Stimulated activated CD4-positive, alpha-beta T cell treated with anti-CD3 and anti-CD28 coated beads, TNF-alpha, amount 100 ng/mL, for 48 hours (primary cell): Measurements from ENCODE around the gene THTPA.
A peak's percentile ranks its signal among the peaks of the same experiment; 100 is the strongest.
"Not testable (repeated sequence)": the region's sequence is repeated elsewhere in the genome, so short reads cannot be mapped to it uniquely, and the experiment has no call there.

Source experiments
- DNase-seq, 3 donors: peaks; one replicate each; pipeline ENCODE4 v3.0.0-alpha.2; 2020; ENCODE audit warnings: low read depth in 3 of 3

THTPA gene

DNA sequence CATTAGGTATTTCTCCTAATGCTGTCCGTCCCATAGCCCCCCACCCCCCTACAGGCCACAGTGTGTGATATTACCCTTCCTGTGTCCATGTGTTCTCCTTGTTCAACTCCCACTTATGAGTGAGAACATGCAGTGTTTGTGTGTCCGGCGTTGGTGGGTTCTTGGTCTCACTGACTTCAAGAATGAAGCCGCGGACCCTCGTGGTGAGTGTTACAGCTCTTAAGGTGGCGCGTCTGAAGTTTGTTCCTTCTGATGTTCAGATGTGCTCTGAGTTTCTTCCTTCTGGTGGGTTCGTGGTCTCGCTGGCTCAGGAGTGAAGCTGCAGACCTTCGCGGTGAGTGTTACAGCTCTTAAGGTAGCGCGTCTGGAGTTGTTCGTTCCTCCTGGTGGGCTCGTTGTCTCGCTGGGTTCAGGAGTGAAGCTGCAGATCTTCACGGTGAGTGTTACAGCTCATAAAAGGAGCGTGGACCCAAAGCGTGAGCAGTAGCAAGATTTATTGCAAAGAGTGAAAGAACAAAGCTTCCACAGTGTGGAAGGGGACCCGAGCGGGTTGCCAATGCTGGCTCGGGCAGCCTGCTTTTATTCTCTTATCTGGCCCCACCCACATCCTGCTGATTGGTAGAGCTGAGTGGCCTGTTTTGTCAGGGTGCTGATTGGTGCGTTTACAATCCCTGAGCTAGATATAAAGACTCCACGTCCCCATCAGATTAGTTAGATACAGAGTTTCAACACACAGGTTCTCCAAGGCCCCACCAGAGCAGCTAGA lies 27.9 kb downstream of the THTPA start:
- DNase-seq, result not testable (repeated sequence)

DNA sequence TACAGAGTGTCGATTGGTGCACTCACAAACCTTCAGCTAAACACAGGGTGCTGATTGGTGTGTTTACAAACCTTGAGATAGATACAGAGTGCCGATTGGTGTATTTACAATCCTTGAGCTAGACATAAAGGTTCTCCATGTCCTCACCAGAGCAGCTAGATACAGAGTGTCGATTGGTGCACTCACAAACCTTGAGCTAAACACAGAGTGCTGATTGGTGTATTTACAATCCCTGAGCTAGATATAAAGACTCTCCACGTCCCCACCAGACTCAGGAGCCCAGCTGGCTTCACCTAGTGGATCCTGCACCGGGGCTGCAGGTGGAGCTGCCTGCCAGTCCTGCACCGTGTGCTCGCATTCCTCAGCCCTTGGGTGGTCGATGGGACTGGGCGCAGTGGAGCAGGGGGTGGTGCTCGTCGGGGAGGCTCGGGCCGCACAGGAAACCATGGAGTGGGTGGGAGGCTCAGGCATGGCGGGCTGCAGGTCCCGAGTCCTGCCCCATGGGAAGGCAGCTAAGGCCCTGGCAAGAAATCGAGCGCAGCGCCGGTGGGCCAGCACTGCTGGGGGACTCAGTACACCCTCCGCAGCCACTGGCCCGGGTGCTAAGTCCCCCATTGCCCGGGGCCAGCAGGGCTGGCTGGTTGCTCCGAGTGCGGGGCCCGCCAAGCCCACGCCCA lies 28.6 kb downstream of the THTPA start:
- not testable (repeated sequence) for DNase-seq

DNA sequence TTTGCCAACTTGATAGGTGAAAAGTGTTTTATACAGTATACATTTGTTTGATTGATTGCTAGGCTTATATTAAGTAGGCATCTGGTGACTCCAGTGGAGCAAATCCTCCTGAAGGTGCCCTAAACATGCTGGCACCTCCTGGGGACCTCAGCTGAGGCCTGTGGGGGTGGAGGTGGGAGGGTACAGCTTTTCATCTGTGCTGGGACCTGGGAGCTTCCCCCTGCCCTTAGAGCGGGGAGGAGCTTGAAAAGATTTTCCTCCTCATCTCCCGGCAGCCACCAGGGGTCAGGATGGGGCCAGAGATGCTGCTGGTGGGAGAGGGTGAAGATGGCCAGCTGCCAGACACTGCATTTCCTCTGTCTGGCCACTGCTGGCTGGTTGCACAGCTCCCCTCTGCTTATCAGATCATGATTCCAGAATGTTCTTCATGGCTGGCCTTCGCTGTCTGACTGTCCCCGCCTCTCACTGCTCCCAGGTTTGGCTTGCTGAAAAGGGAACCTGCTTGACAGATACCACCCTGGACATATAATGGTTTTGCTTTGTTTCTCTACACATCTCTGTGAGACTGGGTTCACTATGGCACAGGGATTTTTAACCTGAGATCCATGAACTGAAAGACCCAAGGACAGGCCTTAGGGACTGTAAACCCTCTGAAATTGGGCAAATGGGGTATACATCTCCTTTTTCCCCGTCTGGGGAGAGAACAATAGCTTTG lies 33.0 kb downstream of the THTPA start:
- peak; percentile 69 to 73 (median 72) for DNase-seq

DNA sequence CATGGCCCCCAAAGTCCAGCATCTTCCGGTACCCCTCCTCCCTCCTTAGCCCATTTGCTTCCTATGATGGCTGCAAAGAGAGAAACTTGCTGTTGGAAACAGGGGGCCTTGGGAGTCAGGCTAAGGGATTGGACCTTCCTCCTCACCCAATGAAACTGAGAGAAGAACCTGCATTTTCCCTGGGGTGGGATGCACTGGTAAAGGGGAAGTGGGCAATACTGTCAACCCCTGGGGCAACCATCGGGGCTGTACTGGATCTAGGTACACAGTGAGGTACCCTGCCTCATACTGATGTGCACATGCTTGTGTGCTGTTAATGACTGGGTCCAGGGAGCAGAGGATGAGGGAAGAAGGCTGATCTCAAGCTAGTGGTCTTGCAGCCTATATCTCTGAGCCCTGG lies 33.5 kb downstream of the THTPA start:
- DNase-seq, result no peak

DNA sequence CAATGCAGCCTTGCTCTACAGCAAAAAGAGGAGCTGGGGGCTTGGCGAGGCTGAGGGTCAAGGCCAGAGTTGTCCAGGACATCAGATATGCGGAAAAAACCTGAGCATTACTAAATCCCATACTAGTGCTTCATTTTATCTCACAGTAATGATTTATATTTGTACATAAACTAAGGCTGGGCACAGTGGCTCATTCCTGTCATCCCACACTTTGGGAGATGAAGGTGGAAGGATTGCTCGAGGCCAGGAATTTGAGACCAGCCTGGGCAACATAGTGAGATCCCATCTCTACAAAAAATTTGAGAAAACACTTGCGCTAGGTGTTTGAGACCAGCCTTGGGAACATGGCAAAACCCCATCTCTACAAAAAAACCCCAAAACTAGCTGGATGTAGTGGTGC lies 34.1 kb downstream of the THTPA start:
- DNase-seq, result no peak

DNA sequence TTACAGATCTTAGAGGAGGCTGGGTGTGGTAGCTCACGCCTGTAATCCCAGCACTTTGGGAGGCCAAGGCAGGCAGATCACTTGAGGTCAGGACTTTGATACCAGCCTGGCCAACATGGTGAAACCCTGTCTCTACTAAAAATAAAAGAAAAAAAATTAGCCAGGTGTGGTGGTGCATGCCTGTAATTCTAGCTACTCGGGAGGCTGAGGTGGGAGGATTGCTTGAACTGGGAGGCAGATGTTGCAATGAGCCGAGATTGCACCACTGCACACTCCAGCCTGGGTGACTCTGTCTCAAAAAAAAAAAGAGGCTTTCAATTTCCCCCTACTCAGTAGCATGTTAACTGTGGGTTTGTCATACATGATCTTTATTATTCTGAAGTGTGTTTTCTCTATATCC lies 38.1 kb downstream of the THTPA start:
- not testable (repeated sequence) for DNase-seq

DNA sequence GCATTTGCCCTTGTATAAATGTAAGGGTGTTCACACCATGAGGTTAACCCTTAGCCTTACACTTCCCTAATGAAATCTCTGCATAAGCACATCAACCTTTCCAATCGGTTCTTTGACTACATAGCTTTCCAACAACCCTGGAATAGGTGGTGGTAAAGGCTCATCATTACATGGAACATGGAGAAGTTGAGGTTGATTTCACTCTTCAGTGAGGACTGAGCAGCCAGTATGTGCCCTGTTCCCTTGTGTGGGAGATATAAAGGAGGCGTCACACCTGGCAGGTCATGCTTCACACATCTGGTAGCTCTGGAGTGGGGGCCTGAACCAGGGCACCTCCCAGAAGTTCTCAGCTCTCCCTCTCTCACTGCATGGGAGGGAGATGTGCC lies 44.2 kb downstream of the THTPA start:
- DNase-seq, result no peak

DNA sequence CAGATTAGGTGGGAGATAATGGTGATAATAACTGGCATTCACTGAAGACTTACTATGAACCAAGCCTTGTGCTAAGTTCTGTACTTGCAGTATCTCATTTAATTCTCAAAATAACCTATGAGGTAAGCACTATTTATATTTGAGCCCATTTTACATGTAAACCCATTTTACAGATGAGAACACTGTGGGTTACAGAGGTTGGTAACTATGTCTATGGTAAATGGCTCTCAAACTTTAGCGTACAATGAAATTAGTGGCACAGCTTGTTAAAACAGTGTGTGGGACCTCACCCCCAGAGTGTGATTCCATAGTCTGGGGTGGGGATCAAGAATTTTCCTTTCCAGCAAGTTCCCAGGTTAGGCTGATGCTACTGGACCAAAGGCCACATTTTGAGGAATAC lies 44.7 kb downstream of the THTPA start:
- no peak for DNase-seq

DNA sequence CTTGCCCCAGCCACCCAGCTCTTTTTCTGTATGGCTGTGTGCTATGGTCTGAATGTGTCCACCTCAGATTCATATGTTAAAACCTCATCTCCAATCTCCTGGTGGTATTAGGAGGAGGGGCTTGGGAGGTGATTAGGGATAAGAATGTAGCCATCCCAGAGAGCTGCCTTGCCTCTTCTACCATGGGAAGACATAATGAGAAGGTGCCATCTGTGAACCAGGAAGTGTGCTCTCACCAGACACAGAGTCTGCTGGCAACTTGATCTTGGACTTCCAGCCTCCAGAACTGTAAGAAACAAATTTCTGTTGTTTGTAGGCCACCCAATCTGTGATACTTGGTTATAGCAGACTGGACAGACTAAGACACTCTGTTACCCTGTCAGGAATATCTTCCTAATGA lies 45.4 kb downstream of the THTPA start:
- DNase-seq, result no peak

DNA sequence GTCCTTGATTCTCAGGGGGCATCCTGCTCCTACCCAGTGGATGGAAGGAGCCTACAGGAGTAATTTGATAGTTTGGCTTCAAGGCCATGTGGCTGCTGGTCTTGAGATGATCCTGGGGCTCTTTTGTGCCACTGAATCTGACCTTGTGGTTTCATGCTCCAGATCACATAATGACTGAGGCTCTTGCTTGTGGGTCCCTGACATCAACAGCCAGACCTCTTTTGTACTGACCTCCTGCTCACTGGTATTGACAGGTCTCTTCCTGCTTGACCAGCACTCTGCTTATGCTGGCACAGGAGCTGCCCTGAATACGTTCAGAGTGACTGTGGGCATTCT lies 45.7 kb downstream of the THTPA start:
- DNase-seq, result no peak

DNA sequence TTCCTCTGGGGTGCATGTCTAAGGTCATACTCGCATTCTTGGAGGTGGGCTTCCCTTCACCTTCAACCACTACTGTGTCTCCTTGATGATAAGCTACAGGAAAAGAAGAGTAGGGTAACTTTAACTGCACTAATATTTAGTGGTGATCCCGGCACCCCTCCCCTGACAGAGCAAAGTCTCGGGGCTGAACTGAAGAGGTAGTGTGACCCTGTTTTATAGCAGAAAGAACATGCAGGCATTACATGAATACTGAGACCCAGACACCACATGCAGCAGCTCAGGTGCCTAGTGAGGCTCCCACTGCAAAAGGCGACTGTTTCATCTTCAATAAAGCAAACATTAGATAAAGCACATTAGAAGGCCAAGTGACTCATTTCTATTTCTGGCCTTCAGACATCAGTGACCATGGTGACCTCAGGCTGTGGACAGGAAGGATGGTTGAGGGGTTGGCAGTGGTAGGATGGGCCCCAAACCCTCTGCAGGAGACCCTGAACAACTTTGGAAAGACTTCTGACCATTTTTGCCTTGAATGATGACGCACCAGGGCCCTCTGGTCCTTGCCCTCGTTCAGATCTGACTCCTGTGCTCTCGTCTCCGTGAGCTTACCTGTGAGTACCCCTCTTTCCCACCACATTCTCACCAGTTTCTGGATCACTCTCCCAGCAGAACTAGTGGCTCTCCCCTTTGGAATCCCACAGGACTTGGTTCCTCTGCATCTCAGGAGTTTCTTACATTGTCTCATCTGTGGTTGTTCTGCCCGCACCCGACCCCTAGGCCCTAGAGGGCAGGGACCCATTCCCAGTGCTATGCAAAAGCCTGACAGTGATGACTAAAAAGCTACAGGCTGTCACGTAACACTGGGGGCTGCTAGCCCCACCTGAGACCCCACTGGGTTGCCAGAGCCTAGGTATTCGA lies 46.4 kb downstream of the THTPA start:
- no peak for DNase-seq

DNA sequence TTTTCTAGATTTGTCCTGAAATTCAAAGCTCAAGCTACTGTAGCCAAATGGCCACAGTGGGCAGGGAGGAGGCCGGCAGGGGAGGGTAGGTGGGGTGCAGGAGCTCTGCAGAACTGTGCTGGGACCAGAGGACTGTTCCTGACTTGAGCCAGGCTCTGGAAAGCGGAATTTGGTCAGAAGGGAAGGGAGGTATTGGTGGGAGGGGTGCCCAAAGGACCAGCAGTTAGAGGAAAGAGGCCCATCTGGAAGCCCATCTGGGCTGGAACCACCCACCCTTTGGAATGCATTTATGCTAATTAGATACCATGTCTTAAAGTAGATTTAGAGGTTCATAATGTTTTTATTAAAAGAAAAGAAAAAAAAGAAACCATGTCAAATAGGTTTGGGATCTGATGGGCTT lies 47.0 kb downstream of the THTPA start:
- DNase-seq, result no peak

DNA sequence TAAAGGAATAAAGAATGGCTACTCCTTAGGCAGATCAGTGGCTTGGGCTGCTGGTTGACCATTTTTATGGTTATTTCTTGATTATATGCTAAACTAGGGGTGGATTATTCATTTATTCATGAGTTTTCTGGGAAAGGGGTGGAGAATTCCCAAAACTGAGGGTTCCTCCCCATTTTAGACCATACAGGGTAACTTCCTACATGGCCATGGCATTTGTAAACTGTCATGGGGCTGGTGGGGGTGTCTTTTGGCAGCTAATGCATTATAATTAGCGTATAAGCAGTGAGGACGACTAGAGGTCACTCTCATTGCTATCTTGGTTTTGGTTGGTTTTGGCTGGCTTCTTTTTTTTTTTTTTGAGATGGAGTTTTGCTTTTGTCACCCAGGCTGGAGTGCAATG lies 48.1 kb downstream of the THTPA start:
- DNase-seq, result no peak

DNA sequence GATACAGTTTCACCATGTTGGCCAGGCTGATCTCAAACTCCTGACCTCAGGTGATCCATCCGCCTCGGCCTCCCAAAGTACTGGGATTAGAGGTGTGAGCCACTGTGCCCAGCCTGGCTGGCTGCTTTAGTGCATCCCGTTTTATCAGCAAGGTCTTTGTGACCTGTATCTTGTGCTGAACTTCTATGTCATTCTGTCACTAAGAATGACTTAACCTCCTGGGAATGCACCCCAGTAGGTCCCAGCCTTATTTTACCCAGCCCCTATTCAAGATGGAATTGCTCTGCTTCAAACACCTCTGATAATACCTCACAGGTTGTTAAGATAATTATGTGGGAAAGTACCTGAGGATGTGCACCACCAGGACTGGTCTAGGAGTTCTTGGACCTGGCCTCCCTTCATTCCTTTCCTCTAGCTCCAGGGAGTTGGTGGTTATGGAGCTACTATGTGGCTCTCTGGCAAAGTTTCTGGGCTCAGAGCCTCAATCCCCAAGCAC lies 48.7 kb downstream of the THTPA start:
- no peak for DNase-seq

DNA sequence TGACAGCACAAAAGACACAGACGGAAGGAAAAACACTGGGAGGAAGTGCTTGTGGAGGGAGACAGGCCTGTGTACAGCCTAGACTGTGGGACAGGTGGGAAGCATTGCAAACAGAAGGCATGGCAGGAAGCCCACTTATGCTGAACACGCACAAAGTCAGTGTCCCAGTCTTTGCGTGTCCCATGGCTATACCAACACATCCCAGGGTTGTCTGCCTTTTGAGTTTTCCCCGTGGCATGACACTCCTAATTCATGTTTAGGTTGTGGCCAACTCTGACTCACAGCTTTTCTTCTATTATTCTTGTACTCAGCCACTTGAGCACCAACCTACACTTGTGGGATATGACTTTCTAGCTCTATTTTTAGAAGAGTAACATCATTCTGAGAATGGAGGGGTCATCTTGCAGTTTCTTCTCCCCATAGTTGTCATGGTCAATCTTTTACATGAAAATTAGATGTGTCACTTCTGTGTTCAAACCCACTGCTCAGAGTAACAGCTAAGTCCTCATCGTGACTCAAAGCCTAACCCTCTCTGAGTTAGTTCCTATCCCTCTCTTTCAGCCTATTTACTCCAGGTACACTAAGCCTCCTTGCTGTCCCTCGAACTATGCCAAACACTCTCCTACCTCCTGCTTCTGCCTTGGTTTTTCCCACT lies 50.0 kb downstream of the THTPA start:
- peak in 2 of 3 donors; percentile 12 to 33 for DNase-seq

DNA sequence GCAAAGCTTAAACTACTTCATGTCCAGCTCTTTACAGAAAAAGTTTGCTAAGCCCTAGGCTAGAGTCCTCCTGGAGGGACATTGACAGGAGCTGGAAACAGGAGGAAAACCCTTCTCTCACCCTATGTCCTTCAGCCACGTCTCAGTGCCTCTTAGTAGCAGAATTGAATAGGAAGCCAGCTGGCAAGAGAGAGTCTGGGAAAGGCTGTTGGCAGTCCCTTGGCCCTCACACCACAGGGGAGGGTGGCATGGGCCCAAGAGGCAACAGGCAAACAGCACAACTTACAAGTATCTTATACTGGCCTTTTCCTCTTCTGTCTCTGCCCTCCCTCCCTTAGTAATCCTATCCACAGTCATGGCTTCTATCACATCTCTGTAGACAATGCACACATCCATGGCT lies 52.4 kb downstream of the THTPA start:
- DNase-seq, result no peak

DNA sequence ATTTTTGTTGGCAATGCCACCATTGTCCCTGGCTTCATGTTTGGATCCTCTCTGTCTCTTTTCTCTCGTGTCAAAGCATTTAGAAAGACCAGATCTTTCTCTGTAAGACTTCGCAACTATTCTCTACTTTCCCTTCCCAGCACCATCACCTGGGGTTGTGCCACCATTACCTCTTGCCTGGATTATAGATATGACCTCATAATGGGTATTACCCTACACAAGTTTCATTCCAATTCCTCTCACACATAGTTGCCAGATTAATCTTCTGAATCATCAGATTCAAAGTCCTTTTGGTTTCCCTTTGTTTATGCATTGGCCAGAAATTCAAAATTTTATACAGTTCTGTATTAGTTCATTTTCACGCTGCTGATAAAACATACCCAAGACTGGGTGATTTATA lies 52.9 kb downstream of the THTPA start:
- no peak for DNase-seq

DNA sequence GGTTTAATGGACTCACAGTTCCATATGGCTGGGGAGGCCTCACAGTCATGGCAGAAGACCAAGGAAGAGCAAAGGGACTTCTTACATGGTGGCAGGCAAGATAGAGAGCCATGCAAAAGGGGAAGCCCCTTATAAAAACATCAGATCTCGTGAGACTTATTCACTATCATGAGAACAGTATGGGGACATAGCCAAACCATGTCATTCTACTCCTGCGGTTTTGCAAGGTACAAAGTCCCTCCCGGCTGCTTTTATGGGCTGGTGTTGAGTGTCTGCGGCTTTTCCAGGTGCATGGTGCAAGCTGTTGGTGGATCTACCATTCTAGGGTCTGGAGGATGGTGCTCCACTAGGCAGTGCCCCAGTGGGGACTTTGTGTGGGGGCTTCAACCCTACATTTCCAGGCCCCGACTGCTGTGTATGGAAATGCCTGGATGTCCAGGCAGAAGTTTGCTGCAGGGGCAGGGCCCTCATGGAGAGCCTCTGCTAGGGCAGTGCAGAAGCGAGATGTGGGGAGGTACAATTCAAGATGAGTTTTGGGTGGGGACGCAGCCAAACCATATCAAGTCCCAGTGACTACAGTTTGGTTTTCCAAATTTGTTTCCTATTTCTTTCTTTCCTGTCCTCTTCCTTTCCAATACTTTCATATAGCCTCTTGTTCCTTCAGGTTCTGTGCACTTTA lies 53.5 kb downstream of the THTPA start:
- DNase-seq, result not testable (repeated sequence)
